WTC11 (cell line): ENCODE results near the gene SPTLC1. TPM values are rescaled to one million over a fixed set of nuclear protein-coding genes. Genes with fewer than 3 reads are reported as not detected.

ENCODE experiments used
- ATAC-seq: fragments of 200-7000 bp; cut with Tn5 transposase; 2 replicates; pipeline ENCODE4 v1.10.0; 2021; ENCODE audit warnings: mild to moderate bottlenecking, moderate library complexity
- CTCF ChIA-PET: fragments of 300-600 bp; sonication (Branson Sonifier 250); formaldehyde crosslinking; loops from one replicate; lab custom pipeline; 2021; ENCODE audit warnings: antibody characterized with exemption; lab: Charles Lee
- POLR2A ChIA-PET: fragments of 350-600 bp; sonication (Branson Sonifier 250); formaldehyde crosslinking; loops from one replicate; lab custom pipeline; 2021; ENCODE audit warnings: antibody characterized with exemption; lab: Charles Lee
- DNase-seq: peaks from one replicate; pipeline ENCODE4 v3.0.0; 2021; ENCODE audit warnings: low spot score
- H3K27ac Mint-ChIP-seq: 2 replicates; pipeline ENCODE4 v1.8.0; 2021; ENCODE audit warnings: mixed read lengths
- H3K27me3 Mint-ChIP-seq: 2 replicates; pipeline ENCODE4 v1.8.0; 2021; ENCODE audit warnings: low read depth, mild to moderate bottlenecking, moderate library complexity, mixed read lengths
- H3K36me3 Mint-ChIP-seq: 2 replicates; pipeline ENCODE4 v1.8.0; 2021; ENCODE audit warnings: mixed read lengths
- H3K4me1 Mint-ChIP-seq: 2 replicates; pipeline ENCODE4 v1.8.0; 2022; ENCODE audit warnings: mixed read lengths
- H3K4me3 Mint-ChIP-seq: 2 replicates; pipeline ENCODE4 v1.8.0; 2021; ENCODE audit warnings: mild to moderate bottlenecking, moderate library complexity, mixed read lengths
- H3K9me3 Mint-ChIP-seq: 2 replicates; pipeline ENCODE4 v1.8.0; 2021; ENCODE audit warnings: mixed read lengths
- CREM ChIP-seq: sonication (generic); formaldehyde crosslinking; IDR thresholded peaks from 2 replicates; pipeline ENCODE4 v1.8.1; 2022; ENCODE audit warnings: mild to moderate bottlenecking, missing genetic modification reagents, moderate library complexity
- ETV6 ChIP-seq: sonication (generic); formaldehyde crosslinking; IDR thresholded peaks from 2 replicates; pipeline ENCODE4 v1.8.1; 2022; ENCODE audit warnings: mild to moderate bottlenecking, missing genetic modification reagents
- FOXK1 ChIP-seq: sonication (generic); formaldehyde crosslinking; IDR thresholded peaks from 2 replicates; pipeline ENCODE4 v1.8.0; 2022; ENCODE audit warnings: mild to moderate bottlenecking, moderate library complexity, missing genetic modification reagents
- GTF2I ChIP-seq: fragments of 250-450 bp; sonication (Bioruptor Pico); conservative IDR thresholded peaks from 2 replicates; pipeline ENCODE4 v1.4.0; 2021; ENCODE audit warnings: mild to moderate bottlenecking
- KAT7 ChIP-seq: sonication (generic); formaldehyde crosslinking; IDR thresholded peaks from 2 replicates; pipeline ENCODE4 v1.8.1; 2023; ENCODE audit warnings: missing genetic modification reagents, mild to moderate bottlenecking, borderline replicate concordance
- MXD4 ChIP-seq: fragments of 250-450 bp; sonication (Bioruptor Pico); IDR thresholded peaks from 2 replicates; pipeline ENCODE4 v1.8.0; 2021; ENCODE audit warnings: mild to moderate bottlenecking, moderate library complexity, borderline replicate concordance
- NFYB ChIP-seq: sonication (generic); formaldehyde crosslinking; conservative IDR thresholded peaks from 2 replicates; pipeline ENCODE4 v1.8.0; 2022; ENCODE audit warnings: low read depth, missing genetic modification reagents
- OVOL2 ChIP-seq: fragments of 250-450 bp; sonication (Bioruptor Pico); IDR thresholded peaks from 2 replicates; pipeline ENCODE4 v1.9.0; 2021; ENCODE audit warnings: mild to moderate bottlenecking, borderline replicate concordance
- RELA ChIP-seq: sonication (generic); formaldehyde crosslinking; IDR thresholded peaks from 2 replicates; pipeline ENCODE4 v1.8.1; 2022; ENCODE audit warnings: missing genetic modification reagents, mild to moderate bottlenecking, borderline replicate concordance
- RORB ChIP-seq: fragments of 250-450 bp; sonication (Bioruptor Pico); IDR thresholded peaks from 2 replicates; pipeline ENCODE4 v1.9.0; 2021; ENCODE audit warnings: mild to moderate bottlenecking
- SMAD4 ChIP-seq: sonication (generic); formaldehyde crosslinking; IDR thresholded peaks from 2 replicates; pipeline ENCODE4 v1.8.0; 2022; ENCODE audit warnings: mild to moderate bottlenecking, missing genetic modification reagents
- TCF7 ChIP-seq: sonication (generic); formaldehyde crosslinking; IDR thresholded peaks from 2 replicates; pipeline ENCODE4 v1.8.0; 2022; ENCODE audit warnings: mild to moderate bottlenecking, low read depth, missing genetic modification reagents, moderate library complexity
- ZBTB21 ChIP-seq: sonication (generic); formaldehyde crosslinking; IDR thresholded peaks from 2 replicates; pipeline ENCODE4 v1.8.1; 2023; ENCODE audit warnings: mild to moderate bottlenecking, missing genetic modification reagents, borderline replicate concordance
- ZNF219 ChIP-seq: sonication (generic); formaldehyde crosslinking; IDR thresholded peaks from 2 replicates; pipeline ENCODE4 v1.8.0; 2023; ENCODE audit warnings: missing genetic modification reagents, mild to moderate bottlenecking, borderline replicate concordance
- total RNA-seq: library from RNA; stranded (reverse); gene quantifications from 3 replicates; pipeline ENCODE4 v1.2.3, GENCODE V29; 2021
- TF ChIP-seq, protein P1 (sequence below): sonication (generic); formaldehyde crosslinking; IDR thresholded peaks from 2 replicates; pipeline ENCODE4 v1.8.0; 2022; ENCODE audit warnings: mild to moderate bottlenecking, missing genetic modification reagents
- TF ChIP-seq, protein P2 (sequence below): sonication (generic); formaldehyde crosslinking; IDR thresholded peaks from 2 replicates; pipeline ENCODE4 v1.8.0; 2022; ENCODE audit warnings: mild to moderate bottlenecking, missing genetic modification reagents
- TF ChIP-seq, protein P3 (sequence below): fragments of 250-450 bp; sonication (Bioruptor Pico); IDR thresholded peaks from 2 replicates; pipeline ENCODE4 v1.9.0; 2021; ENCODE audit warnings: mild to moderate bottlenecking
- TF ChIP-seq, protein P4 (sequence below): fragments of 250-450 bp; sonication (Bioruptor Pico); IDR thresholded peaks from 2 replicates; pipeline ENCODE4 v1.8.0; 2021; ENCODE audit warnings: mild to moderate bottlenecking
- TF ChIP-seq, protein P5 (sequence below): sonication (generic); formaldehyde crosslinking; IDR thresholded peaks from 2 replicates; pipeline ENCODE4 v1.8.0; 2023; ENCODE audit warnings: missing genetic modification reagents, mild to moderate bottlenecking, borderline replicate concordance
- TF ChIP-seq, protein P6 (sequence below): sonication (generic); formaldehyde crosslinking; IDR thresholded peaks from 2 replicates; pipeline ENCODE4 v1.8.1; 2022; ENCODE audit warnings: missing genetic modification reagents, borderline replicate concordance
- TF ChIP-seq, protein P7 (sequence below): fragments of 250-450 bp; sonication (Bioruptor Pico); IDR thresholded peaks from 2 replicates; pipeline ENCODE4 v1.9.0; 2021; ENCODE audit warnings: mild to moderate bottlenecking, borderline replicate concordance

The SPTLC1 gene
- total RNA-seq, 1 experiment from 2014 or later, result 81.2 TPM

DNA sequence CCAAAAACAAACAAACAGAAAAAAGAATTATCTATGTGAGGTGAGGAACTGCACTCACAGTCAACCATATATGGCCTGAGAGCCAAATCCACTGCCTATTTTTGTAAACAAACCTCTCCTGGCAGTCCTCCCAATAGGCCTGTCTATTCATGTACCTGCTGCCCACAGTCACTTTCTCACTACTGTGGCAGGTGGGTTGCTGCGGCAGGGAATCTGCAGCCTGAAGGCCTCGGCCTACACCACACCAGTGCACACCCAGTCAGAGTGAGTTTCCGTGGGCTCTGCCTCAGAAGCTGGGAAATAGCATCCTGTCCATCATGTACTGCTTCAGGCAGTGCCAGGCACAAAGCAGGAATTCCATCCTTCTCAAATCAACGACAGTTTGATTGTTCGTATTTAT lies 82.3 kb downstream of the SPTLC1 start:
- Mint-ChIP-seq H3K27ac (no peak overlapping the region), H3K4me1 (no peaks in the 10 kb centered on the region), H3K9me3 (no peaks in the 10 kb centered on the region), H3K36me3 (peaks cover 51% of the 10 kb centered on the region), H3K27me3 (no peaks in the 10 kb centered on the region), H3K4me3 (no peak overlapping the region)
- ChIA-PET CTCF (no interaction called here), POLR2A (no interaction called here)
- ATAC-seq (no peak), DNase-seq (no peak)
- TF ChIP-seq ETV6 (no peak), ZNF219 (CRISPR knock-in tag) (no peak), NFYB (no peak), MXD4 (no peak), CREM (CRISPR knock-in tag) (no peak), RELA (CRISPR knock-in tag) (no peak), FOXK1 (CRISPR knock-in tag) (no peak), ZBTB21 (CRISPR knock-in tag) (no peak), SMAD4 (CRISPR knock-in tag) (no peak), GTF2I (CRISPR knock-in tag) (no peak)
- TF ChIP-seq, protein P1, sequence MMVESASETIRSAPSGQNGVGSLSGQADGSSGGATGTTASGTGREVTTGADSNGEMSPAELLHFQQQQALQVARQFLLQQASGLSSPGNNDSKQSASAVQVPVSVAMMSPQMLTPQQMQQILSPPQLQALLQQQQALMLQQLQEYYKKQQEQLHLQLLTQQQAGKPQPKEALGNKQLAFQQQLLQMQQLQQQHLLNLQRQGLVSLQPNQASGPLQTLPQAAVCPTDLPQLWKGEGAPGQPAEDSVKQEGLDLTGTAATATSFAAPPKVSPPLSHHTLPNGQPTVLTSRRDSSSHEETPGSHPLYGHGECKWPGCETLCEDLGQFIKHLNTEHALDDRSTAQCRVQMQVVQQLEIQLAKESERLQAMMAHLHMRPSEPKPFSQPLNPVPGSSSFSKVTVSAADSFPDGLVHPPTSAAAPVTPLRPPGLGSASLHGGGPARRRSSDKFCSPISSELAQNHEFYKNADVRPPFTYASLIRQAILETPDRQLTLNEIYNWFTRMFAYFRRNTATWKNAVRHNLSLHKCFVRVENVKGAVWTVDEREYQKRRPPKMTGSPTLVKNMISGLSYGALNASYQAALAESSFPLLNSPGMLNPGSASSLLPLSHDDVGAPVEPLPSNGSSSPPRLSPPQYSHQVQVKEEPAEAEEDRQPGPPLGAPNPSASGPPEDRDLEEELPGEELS (CRISPR knock-in tag), result no peak
- TF ChIP-seq, protein P2, sequence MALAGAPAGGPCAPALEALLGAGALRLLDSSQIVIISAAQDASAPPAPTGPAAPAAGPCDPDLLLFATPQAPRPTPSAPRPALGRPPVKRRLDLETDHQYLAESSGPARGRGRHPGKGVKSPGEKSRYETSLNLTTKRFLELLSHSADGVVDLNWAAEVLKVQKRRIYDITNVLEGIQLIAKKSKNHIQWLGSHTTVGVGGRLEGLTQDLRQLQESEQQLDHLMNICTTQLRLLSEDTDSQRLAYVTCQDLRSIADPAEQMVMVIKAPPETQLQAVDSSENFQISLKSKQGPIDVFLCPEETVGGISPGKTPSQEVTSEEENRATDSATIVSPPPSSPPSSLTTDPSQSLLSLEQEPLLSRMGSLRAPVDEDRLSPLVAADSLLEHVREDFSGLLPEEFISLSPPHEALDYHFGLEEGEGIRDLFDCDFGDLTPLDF (CRISPR knock-in tag), result no peak
- TF ChIP-seq, protein P3, sequence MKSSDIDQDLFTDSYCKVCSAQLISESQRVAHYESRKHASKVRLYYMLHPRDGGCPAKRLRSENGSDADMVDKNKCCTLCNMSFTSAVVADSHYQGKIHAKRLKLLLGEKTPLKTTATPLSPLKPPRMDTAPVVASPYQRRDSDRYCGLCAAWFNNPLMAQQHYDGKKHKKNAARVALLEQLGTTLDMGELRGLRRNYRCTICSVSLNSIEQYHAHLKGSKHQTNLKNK (CRISPR knock-in tag), result no peak
- TF ChIP-seq, protein P4, sequence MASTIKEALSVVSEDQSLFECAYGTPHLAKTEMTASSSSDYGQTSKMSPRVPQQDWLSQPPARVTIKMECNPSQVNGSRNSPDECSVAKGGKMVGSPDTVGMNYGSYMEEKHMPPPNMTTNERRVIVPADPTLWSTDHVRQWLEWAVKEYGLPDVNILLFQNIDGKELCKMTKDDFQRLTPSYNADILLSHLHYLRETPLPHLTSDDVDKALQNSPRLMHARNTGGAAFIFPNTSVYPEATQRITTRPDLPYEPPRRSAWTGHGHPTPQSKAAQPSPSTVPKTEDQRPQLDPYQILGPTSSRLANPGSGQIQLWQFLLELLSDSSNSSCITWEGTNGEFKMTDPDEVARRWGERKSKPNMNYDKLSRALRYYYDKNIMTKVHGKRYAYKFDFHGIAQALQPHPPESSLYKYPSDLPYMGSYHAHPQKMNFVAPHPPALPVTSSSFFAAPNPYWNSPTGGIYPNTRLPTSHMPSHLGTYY (CRISPR knock-in tag), result no peak
- TF ChIP-seq, protein P5, sequence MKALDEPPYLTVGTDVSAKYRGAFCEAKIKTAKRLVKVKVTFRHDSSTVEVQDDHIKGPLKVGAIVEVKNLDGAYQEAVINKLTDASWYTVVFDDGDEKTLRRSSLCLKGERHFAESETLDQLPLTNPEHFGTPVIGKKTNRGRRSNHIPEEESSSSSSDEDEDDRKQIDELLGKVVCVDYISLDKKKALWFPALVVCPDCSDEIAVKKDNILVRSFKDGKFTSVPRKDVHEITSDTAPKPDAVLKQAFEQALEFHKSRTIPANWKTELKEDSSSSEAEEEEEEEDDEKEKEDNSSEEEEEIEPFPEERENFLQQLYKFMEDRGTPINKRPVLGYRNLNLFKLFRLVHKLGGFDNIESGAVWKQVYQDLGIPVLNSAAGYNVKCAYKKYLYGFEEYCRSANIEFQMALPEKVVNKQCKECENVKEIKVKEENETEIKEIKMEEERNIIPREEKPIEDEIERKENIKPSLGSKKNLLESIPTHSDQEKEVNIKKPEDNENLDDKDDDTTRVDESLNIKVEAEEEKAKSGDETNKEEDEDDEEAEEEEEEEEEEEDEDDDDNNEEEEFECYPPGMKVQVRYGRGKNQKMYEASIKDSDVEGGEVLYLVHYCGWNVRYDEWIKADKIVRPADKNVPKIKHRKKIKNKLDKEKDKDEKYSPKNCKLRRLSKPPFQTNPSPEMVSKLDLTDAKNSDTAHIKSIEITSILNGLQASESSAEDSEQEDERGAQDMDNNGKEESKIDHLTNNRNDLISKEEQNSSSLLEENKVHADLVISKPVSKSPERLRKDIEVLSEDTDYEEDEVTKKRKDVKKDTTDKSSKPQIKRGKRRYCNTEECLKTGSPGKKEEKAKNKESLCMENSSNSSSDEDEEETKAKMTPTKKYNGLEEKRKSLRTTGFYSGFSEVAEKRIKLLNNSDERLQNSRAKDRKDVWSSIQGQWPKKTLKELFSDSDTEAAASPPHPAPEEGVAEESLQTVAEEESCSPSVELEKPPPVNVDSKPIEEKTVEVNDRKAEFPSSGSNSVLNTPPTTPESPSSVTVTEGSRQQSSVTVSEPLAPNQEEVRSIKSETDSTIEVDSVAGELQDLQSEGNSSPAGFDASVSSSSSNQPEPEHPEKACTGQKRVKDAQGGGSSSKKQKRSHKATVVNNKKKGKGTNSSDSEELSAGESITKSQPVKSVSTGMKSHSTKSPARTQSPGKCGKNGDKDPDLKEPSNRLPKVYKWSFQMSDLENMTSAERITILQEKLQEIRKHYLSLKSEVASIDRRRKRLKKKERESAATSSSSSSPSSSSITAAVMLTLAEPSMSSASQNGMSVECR (CRISPR knock-in tag), result no peak

DNA sequence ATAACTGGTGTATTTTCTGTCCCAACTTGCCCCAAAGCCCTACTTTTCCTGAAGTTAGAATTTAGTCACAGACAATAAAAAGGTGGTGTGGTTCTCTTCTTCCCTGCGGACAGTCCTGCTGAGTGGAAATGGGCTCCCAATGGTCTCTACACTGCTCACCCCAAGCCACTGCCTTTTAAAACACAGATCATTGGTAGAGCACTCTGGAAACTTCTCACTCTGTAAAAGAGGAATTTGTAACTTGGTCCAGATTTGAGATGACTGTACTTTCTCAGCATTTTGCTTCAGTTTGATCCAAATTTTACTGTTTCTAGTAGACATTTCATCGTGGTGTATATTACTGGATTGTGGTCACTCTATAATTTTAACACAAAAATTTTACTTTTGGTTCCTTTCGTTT lies 84.8 kb downstream of the SPTLC1 start:
- DNase-seq (no peak), ATAC-seq (no peak)
- CTCF ChIA-PET, result interaction anchor here (1.3 to 2.0 kb wide), 2 partner anchors 76 to 272 kb away, joined by 4 to 7 read pairs; no protein-coding TSS in a partner anchor
- Mint-ChIP-seq H3K27me3 (no peaks in the 10 kb centered on the region), H3K27ac (no peak overlapping the region), H3K36me3 (peaks cover 33% of the 10 kb centered on the region), H3K4me3 (no peak overlapping the region), H3K9me3 (no peaks in the 10 kb centered on the region), H3K4me1 (no peaks in the 10 kb centered on the region)
- POLR2A ChIA-PET, result no interaction called here
- TF ChIP-seq, protein P6, sequence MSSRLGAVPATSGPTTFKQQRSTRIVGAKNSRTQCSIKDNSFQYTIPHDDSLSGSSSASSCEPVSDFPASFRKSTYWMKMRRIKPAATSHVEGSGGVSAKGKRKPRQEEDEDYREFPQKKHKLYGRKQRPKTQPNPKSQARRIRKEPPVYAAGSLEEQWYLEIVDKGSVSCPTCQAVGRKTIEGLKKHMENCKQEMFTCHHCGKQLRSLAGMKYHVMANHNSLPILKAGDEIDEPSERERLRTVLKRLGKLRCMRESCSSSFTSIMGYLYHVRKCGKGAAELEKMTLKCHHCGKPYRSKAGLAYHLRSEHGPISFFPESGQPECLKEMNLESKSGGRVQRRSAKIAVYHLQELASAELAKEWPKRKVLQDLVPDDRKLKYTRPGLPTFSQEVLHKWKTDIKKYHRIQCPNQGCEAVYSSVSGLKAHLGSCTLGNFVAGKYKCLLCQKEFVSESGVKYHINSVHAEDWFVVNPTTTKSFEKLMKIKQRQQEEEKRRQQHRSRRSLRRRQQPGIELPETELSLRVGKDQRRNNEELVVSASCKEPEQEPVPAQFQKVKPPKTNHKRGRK (CRISPR knock-in tag), result no peak
- TF ChIP-seq OVOL2 (no peak), KAT7 (CRISPR knock-in tag) (no peak), GTF2I (CRISPR knock-in tag) (no peak), RORB (CRISPR knock-in tag) (no peak), TCF7 (CRISPR knock-in tag) (no peak)
- TF ChIP-seq, protein P7, sequence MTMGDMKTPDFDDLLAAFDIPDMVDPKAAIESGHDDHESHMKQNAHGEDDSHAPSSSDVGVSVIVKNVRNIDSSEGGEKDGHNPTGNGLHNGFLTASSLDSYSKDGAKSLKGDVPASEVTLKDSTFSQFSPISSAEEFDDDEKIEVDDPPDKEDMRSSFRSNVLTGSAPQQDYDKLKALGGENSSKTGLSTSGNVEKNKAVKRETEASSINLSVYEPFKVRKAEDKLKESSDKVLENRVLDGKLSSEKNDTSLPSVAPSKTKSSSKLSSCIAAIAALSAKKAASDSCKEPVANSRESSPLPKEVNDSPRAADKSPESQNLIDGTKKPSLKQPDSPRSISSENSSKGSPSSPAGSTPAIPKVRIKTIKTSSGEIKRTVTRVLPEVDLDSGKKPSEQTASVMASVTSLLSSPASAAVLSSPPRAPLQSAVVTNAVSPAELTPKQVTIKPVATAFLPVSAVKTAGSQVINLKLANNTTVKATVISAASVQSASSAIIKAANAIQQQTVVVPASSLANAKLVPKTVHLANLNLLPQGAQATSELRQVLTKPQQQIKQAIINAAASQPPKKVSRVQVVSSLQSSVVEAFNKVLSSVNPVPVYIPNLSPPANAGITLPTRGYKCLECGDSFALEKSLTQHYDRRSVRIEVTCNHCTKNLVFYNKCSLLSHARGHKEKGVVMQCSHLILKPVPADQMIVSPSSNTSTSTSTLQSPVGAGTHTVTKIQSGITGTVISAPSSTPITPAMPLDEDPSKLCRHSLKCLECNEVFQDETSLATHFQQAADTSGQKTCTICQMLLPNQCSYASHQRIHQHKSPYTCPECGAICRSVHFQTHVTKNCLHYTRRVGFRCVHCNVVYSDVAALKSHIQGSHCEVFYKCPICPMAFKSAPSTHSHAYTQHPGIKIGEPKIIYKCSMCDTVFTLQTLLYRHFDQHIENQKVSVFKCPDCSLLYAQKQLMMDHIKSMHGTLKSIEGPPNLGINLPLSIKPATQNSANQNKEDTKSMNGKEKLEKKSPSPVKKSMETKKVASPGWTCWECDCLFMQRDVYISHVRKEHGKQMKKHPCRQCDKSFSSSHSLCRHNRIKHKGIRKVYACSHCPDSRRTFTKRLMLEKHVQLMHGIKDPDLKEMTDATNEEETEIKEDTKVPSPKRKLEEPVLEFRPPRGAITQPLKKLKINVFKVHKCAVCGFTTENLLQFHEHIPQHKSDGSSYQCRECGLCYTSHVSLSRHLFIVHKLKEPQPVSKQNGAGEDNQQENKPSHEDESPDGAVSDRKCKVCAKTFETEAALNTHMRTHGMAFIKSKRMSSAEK (CRISPR knock-in tag), result no peak
